Posterior cingulate gyrus (tissue), 11 donors: Measurements from ENCODE around the gene ATP6V0E1.

Source experiments
- DNase-seq, 10 donors: peaks; one replicate each; pipeline versions ENCODE4 v3.0.0 to v3.0.0-alpha.2; 2020 to 2021; ENCODE audit warnings: mixed read lengths in 3 of 10
- intact Hi-C: fragments of 100-400 bp; cut with DNase I; formaldehyde crosslinking; loops from one replicate; pipeline ENCODE4 v1.15.1; 2023

The ATP6V0E1 gene

GRCh38 chr5:172983542-172984243, at the start of gene ATP6V0E1:
Gene ATP6V0E1, plus strand, starts transcription at chr5:172983771. Its CDS starts 90 bp downstream, at chr5:172983861.
- peak; percentile 95 to 100 (median 98) for DNase-seq
- intact Hi-C loops = loop anchor here (2.0 to 5.0 kb wide), 2 partner anchors 74 to 161 kb away; partner anchors contain the start of genes BNIP1 and CREBRF

GRCh38 chr5:172935096-172935495, 48.5 kb upstream of the ATP6V0E1 start:
- no peak for DNase-seq
- intact Hi-C loops = loop anchor here (10.0 kb wide), 1 partner anchor 470 kb away; no protein-coding TSS in a partner anchor

GRCh38 chr5:172936401-172936800, 47.2 kb upstream of the ATP6V0E1 start:
- DNase-seq = peak in 1 of 10 donors; percentile 25
- intact Hi-C loops = loop anchor here (10.0 kb wide), 1 partner anchor 472 kb away; no protein-coding TSS in a partner anchor

- peak in 1 of 10 donors; percentile 89 for DNase-seq
- intact Hi-C loops = loop anchor here (10.0 kb wide), 1 partner anchor 474 kb away; no protein-coding TSS in a partner anchor
Measured at GRCh38 chr5:172939071-172939470, 44.5 kb upstream of the ATP6V0E1 start.

GRCh38 chr5:172939611-172940267, 43.8 kb upstream of the ATP6V0E1 start:
- peak in 8 of 10 donors; percentile 27 to 96 (median 48) for DNase-seq
- intact Hi-C loops = loop anchor here (10.0 kb wide), 1 partner anchor 475 kb away; no protein-coding TSS in a partner anchor

- DNase-seq = peak in 1 of 10 donors; percentile 32
- intact Hi-C loops = no loop called here
Measured at GRCh38 chr5:172940268-172941066, 43.1 kb upstream of the ATP6V0E1 start.

- intact Hi-C loops = no loop called here
Measured at GRCh38 chr5:172941067-172941516, 42.5 kb upstream of the ATP6V0E1 start.

GRCh38 chr5:172942556-172942955, 41.0 kb upstream of the ATP6V0E1 start:
- intact Hi-C loops = no loop called here
- DNase-seq = peak in 1 of 10 donors; percentile 57

More at GRCh38 chr5:172941067-172941516, 42.5 kb upstream of the ATP6V0E1 start:
- peak in 1 of 10 donors; percentile 20 for DNase-seq

- intact Hi-C loops = no loop called here
- peak in 1 of 10 donors; percentile 69 for DNase-seq
Measured at GRCh38 chr5:172943283-172943841, 40.2 kb upstream of the ATP6V0E1 start.

- peak in 1 of 10 donors; percentile 49 for DNase-seq
- intact Hi-C loops = no loop called here
Measured at GRCh38 chr5:172943906-172944305, 39.7 kb upstream of the ATP6V0E1 start.

- intact Hi-C loops = no loop called here
Measured at GRCh38 chr5:172944741-172945140, 38.8 kb upstream of the ATP6V0E1 start.

GRCh38 chr5:172945151-172945550, 38.4 kb upstream of the ATP6V0E1 start:
- intact Hi-C loops = no loop called here
- DNase-seq = peak in 1 of 10 donors; percentile 82

More at GRCh38 chr5:172944741-172945140, 38.8 kb upstream of the ATP6V0E1 start:
- peak in 1 of 10 donors; percentile 63 for DNase-seq

- DNase-seq = peak in 1 of 10 donors; percentile 82
Measured at GRCh38 chr5:172946146-172946545, 37.4 kb upstream of the ATP6V0E1 start.

GRCh38 chr5:172949426-172949825, 34.1 kb upstream of the ATP6V0E1 start:
- intact Hi-C loops = no loop called here
- DNase-seq = peak in 1 of 10 donors; percentile 48

More at GRCh38 chr5:172946146-172946545, 37.4 kb upstream of the ATP6V0E1 start:
- intact Hi-C loops = no loop called here

- intact Hi-C loops = no loop called here
- DNase-seq = peak in 1 of 10 donors; percentile 59
Measured at GRCh38 chr5:172950176-172950965, 33.2 kb upstream of the ATP6V0E1 start.

- peak in 1 of 10 donors; percentile 71 for DNase-seq
- intact Hi-C loops = no loop called here
Measured at GRCh38 chr5:172951371-172952033, 32.1 kb upstream of the ATP6V0E1 start.

GRCh38 chr5:172952034-172952511, 31.5 kb upstream of the ATP6V0E1 start:
- intact Hi-C loops = no loop called here
- DNase-seq = no peak
